Mesothelial cell of epicardium (in vitro differentiated cells): ENCODE results near the gene LMX1A. TPM values are rescaled to one million over a fixed set of nuclear protein-coding genes. Genes with fewer than 3 reads are reported as not detected.

ENCODE experiments used
- DNase-seq, 2 experiments: peaks; one replicate each; pipeline ENCODE4 v3.0.0; 2021; ENCODE audit warnings: low spot score in 2 of 2; ENCODE audit not compliant: unreplicated experiment in 2 of 2
- H3K27ac Mint-ChIP-seq: 2 replicates; pipeline ENCODE4 v1.8.0; 2021; ENCODE audit warnings: mixed read lengths
- H3K27me3 Mint-ChIP-seq: 2 replicates; pipeline ENCODE4 v1.8.0; 2021; ENCODE audit warnings: low read depth, mixed read lengths
- H3K36me3 Mint-ChIP-seq: 2 replicates; pipeline ENCODE4 v1.8.0; 2021; ENCODE audit warnings: mixed read lengths
- H3K4me1 Mint-ChIP-seq: 2 replicates; pipeline ENCODE4 v1.8.0; 2021; ENCODE audit warnings: mixed read lengths
- H3K4me3 Mint-ChIP-seq: 2 replicates; pipeline ENCODE4 v1.8.0; 2021; ENCODE audit warnings: mild to moderate bottlenecking, moderate library complexity, mixed read lengths
- H3K9me3 Mint-ChIP-seq: 2 replicates; pipeline ENCODE4 v1.8.0; 2021; ENCODE audit warnings: mixed read lengths
- total RNA-seq: library from RNA; stranded (reverse); gene quantifications from 3 replicates; pipeline ENCODE4 v1.2.1, GENCODE V29; 2021
- TF ChIP-seq, protein P1 (sequence below): fragments of 200-600 bp; sonication (generic); IDR thresholded peaks from one replicate; pipeline ENCODE4 v1.5.0; 2021; ENCODE audit warnings: antibody characterized with exemption; ENCODE audit not compliant: unreplicated experiment

Gene LMX1A
- total RNA-seq, 1 donor from 2014 or later, result 0.18 TPM

GRCh38 chr1:165328136-165328535 lies 28.4 kb downstream of the LMX1A start:
- no peak for DNase-seq
- peaks cover 83% of the 10 kb centered on the region for H3K27me3 Mint-ChIP-seq
- no peaks in the 10 kb centered on the region for H3K36me3 Mint-ChIP-seq
- no peak overlapping the region for H3K27ac Mint-ChIP-seq
- TF ChIP-seq, protein P1, sequence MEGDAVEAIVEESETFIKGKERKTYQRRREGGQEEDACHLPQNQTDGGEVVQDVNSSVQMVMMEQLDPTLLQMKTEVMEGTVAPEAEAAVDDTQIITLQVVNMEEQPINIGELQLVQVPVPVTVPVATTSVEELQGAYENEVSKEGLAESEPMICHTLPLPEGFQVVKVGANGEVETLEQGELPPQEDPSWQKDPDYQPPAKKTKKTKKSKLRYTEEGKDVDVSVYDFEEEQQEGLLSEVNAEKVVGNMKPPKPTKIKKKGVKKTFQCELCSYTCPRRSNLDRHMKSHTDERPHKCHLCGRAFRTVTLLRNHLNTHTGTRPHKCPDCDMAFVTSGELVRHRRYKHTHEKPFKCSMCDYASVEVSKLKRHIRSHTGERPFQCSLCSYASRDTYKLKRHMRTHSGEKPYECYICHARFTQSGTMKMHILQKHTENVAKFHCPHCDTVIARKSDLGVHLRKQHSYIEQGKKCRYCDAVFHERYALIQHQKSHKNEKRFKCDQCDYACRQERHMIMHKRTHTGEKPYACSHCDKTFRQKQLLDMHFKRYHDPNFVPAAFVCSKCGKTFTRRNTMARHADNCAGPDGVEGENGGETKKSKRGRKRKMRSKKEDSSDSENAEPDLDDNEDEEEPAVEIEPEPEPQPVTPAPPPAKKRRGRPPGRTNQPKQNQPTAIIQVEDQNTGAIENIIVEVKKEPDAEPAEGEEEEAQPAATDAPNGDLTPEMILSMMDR, result no peak
- no peak overlapping the region for H3K4me3 Mint-ChIP-seq
- H3K9me3 Mint-ChIP-seq, result no peaks in the 10 kb centered on the region
- no peaks in the 10 kb centered on the region for H3K4me1 Mint-ChIP-seq

DNA sequence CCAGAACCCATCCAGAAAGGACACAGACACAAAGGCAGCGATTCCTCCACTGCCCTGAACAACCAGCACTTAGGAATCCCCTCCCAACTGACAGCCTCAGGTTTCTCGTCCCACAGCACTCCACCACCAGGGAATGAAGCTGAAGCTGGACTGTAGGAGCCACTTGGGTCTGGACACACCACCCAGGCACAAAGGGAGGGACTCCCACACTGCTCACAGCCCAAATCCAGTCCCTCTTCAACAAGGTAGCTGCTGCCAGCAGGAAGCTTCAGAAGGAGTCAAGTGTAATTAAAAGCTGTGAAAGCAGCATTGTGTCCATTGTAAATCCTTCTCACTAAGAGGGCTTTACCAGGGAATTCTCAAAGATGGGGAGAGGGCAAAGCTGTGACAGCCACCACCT lies 29.0 kb downstream of the LMX1A start:
- Mint-ChIP-seq H3K4me1 (no peaks in the 10 kb centered on the region), H3K36me3 (no peaks in the 10 kb centered on the region), H3K27me3 (peaks cover 83% of the 10 kb centered on the region), H3K9me3 (no peaks in the 10 kb centered on the region), H3K27ac (no peak overlapping the region), H3K4me3 (no peak overlapping the region)
- no peak for DNase-seq
- TF ChIP-seq, protein P1, result no peak

GRCh38 chr1:165325460-165326203 lies 30.9 kb downstream of the LMX1A start:
- TF ChIP-seq, protein P1, result no peak
- no peaks in the 10 kb centered on the region for H3K4me1 Mint-ChIP-seq
- peaks cover 92% of the 10 kb centered on the region for H3K27me3 Mint-ChIP-seq
- no peak overlapping the region for H3K27ac Mint-ChIP-seq
- DNase-seq, result no peak
- no peaks in the 10 kb centered on the region for H3K36me3 Mint-ChIP-seq
- no peak overlapping the region for H3K4me3 Mint-ChIP-seq
- peaks cover 12% of the 10 kb centered on the region for H3K9me3 Mint-ChIP-seq

DNA sequence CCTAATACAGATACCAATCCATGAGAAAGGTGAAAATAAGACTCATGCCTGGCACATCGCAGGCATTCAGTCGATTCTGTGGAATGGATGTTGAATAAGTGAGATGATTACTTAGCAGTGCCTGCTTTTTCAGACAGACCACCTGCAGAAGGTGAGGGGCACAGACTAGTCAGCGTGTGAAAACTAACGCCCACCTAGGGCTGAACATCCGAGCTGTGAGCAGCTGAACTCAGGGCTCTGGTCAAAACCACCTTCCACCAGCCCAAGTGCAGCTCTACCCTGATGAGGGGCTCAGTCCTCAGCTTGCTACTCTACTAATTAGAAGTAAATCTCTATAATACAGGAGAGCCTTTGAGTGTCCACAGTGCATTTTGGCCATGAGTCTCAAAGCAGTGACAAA lies 32.5 kb downstream of the LMX1A start:
- H3K27me3 Mint-ChIP-seq, result peaks cover 89% of the 10 kb centered on the region
- DNase-seq, result no peak
- no peak overlapping the region for H3K27ac Mint-ChIP-seq

DNA sequence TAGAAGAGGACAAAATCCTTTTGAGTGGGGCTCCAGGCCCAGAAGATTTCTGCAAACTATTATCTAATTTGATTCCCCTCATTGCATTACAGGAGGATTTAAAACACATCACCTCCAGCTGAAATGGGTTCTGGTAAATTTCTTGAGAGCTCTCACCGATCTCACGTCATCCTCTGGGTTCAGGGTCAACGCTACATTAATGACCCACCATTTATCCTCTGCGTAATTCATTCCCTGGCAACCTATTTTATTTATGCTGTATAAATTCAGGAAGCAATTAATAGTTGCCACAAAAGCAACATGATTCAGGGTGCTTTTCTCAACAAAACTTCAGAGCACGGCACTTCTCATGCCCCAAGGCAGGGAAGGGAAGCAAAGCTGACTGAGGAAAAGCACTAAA lies 38.9 kb downstream of the LMX1A start:
- H3K27ac Mint-ChIP-seq, result no peak overlapping the region
- H3K4me1 Mint-ChIP-seq, result peaks cover 12% of the 10 kb centered on the region
- no peak for DNase-seq
- no peaks in the 10 kb centered on the region for H3K36me3 Mint-ChIP-seq
- TF ChIP-seq, protein P1, result no peak
- peaks cover 88% of the 10 kb centered on the region for H3K27me3 Mint-ChIP-seq
- peaks cover 13% of the 10 kb centered on the region for H3K9me3 Mint-ChIP-seq
- H3K4me3 Mint-ChIP-seq, result no peak overlapping the region

More for the DNA sequence above, 32.5 kb downstream of the LMX1A start:
- no peak overlapping the region for H3K4me3 Mint-ChIP-seq
- peaks cover 12% of the 10 kb centered on the region for H3K9me3 Mint-ChIP-seq
- no peaks in the 10 kb centered on the region for H3K36me3 Mint-ChIP-seq
- TF ChIP-seq, protein P1, result no peak
- H3K4me1 Mint-ChIP-seq, result no peaks in the 10 kb centered on the region
